UCSD-AML1 (cell line): ENCODE data around the gene SLC47A1.
"Not testable (repeated sequence)": the region's sequence is repeated elsewhere in the genome, so short reads cannot be mapped to it uniquely, and the experiment has no call there.

Experiments
- DNase-seq: peaks from one replicate; lab custom pipeline; 2025; ENCODE audit not compliant: unreplicated experiment; lab: John Stamatoyannopoulos, UW

The SLC47A1 gene

DNA sequence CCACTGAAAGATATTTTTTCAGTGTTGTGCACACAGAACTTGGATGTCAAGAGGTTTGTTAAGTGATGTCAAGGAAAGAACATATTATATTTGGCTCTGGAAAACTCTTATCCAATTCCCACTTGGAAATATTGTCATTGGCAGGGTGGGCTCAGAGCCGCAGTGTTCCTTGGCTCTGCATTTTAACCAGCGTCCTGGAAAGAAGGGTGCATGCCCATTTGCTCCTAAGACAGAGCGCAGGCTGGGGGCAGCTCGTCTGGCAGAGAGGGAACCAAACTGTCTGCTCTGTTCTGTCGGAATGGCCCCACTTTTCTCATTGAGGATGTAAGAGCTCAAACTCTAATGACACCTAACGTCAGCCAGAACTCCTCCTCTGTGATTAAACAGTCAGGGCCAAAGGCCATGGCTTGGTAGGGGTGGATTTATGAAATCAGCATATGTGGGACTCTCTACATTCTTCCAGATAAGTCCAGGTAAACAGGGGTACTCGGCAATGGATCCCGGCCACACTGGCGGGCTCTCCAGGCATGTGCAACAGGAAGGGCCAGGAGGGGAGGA lies 18.0 kb downstream of the SLC47A1 start:
- DNase-seq, result no peak

- DNase-seq, result no peak
Measured at GRCh38 chr17:19553036-19553435, 19.4 kb downstream of the SLC47A1 start.

DNA sequence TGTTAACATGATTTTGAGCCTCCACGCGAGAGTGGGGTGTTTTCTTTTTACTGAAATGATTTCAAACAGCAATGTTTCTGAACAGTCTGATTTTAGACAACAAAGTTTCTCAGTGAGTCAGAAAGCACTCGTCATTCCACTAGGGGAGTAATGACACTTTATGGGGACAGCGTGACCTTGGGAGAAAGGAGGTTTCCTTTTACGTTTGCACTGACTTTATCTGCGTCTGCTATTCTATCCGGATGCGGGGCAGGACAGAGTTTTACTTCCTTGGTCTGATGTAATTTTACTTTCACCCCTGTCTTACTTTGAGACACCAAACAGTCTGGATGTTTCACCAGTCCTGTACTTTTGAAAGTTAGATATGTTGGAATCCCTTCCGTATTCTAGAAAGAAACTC lies 20.7 kb downstream of the SLC47A1 start:
- DNase-seq, result no peak

GRCh38 chr17:19555746-19556145 lies 22.1 kb downstream of the SLC47A1 start:
- no peak for DNase-seq

DNA sequence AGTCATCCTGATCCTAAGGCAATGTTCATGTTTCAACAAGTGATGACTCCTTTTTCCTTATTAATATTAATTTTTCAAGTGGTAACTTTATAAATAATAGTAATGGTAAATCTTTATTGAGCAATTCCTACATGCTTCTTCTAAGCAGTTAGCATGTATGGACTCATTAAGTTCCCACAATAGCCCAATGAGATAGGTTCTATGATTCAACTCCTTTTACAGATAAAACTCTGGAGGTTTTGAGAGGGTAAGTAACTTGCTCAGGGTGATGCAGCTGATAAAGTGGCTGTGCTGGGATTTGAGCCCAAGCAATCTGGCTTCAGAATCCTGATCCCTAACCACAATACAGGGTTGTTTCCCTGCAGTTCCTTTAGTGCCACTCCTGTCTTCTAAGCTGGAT lies 25.3 kb downstream of the SLC47A1 start:
- DNase-seq, result no peak

GRCh38 chr17:19561697-19562318 lies 28.2 kb downstream of the SLC47A1 start:
- no peak for DNase-seq

- DNase-seq, result no peak
Measured at GRCh38 chr17:19565817-19566575, 32.3 kb downstream of the SLC47A1 start.

DNA sequence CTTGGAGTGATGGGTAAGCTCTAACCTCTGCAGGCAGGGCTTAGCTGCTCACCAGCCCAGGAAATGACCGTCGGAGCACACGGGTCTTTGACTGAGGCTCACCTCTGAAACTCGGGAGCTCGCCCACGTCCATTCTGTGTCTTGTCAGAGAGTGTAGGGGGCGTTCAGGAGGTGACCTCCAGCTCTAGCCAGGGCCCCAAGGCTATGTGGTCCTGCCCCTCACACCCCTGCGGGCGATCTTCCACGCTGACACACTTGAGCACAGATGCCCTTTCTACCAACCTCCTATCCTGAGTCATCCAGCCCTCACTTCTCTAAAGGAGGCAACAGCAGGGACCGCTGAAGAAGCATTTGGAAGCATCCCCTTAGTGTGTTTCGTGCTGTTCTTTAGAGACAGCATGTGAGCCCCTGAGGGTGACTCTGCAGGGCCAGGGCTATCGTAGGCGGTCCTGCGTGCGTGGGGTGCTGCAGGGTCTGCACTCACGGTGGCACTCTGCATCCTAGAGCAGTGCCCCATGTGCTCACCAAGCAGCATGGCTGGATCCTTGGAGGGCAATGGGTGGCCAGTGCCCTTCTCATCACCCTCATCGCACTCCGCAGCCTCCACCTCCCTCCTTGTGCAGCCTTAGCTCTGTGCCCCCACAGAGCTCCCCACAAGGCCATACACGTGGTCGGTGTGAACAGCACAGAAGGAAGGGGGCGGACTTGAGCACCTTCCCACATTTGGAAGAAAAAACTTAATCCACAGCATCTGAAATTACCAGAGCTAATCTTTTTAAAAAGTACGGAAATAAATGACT lies 33.8 kb downstream of the SLC47A1 start:
- DNase-seq, result no peak

GRCh38 chr17:19568016-19568350 lies 34.3 kb downstream of the SLC47A1 start:
- DNase-seq, result no peak

DNA sequence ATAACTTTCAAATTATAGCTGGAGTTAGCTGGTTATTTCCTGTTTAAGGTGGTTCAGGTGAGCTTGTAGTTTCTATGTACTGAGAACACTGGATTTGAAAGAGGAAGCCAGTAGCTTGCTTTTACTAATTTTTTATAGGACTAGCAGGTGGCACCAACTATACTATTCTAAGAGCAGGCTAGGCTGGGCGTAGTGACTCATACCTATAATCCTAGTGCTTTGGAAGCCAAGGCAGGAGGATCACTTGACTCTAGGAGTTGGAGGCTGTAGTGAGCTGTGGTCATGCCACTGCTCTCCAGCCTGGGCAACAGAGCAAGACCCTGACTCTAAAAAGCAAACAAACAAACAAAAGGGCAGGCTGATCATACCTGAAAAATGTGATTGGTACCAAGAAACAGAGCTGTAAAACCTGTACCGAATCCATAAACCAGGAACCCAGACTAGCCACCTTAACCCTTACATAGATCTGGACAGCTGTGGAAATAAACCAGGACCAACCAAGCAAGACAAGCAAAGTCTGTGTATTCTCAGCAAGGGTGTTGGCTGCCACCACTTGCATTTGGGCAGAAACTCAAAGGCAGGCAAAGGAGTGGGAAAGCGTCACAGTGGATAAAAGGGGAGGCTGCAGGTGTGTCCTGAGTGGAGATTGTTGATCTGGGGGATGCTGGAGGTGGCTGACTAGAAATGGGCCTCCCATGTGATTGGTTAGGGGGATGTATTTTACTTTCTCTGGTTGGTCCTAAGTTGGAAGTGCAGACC lies 36.3 kb downstream of the SLC47A1 start:
- DNase-seq, result no peak

DNA sequence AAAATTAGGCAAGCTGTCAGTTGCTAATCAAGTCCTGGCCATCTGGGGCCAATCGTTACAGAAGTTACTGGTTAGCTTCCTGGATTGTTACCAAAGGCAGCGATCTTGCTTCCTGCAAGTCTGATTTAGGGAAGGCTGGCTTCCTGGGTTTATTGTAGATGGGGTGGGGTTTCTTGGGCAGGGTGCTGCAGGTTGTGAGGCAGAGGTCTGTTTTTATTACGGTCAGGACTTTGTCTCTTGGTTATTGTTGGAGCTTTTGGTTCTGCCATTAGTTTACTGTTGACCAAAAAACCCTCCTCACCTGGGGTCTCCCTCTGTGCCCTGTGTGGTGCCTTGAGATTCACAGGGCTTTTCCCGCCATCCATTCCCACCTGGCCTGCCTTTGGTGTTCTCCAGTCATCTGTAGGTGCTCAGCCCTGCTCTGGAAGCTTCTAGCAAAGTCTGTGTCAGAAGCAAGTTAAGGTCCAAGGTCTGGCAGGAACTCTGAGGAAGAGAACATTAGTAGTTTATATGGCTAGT lies 36.9 kb downstream of the SLC47A1 start:
- no peak for DNase-seq

DNA sequence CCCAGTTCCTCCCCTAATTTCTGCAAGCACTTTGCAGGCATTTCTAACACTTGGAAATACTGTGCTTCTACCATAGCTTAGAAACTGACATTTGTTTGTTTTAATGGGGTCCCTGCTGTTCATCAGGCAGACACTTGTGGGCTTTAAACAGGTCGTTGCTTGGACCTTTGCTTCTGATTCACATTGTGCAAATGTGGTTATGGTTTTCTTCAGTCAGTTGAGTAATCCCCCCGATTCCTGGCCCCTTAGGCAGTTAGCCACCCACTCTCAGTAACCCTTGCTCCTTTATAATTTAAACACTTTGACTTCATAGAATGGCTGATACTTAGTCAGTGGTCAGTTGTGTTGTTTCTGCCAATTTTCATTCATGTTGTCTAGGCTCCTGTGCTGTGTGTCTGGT lies 39.4 kb downstream of the SLC47A1 start:
- no peak for DNase-seq

- no peak for DNase-seq
Measured at GRCh38 chr17:19574956-19575355, 41.3 kb downstream of the SLC47A1 start.

DNA sequence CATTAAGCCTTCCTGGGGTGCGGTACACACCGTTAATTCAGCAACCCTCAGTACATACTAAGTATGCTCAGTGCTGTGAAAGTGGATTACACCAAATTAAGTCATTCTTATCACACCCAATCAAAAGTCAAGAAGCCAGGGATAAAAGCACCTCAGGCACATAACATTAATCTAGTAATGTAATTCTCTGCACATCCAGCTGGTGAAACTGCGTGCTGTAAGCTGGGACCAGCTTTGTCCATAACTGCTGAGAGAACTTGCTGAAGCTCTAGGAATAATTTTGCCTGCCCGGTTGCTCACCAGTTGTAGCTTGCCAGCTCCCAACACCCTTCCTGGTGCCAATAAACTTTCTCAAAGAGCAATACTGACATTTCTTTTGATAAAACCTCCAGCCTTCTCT lies 44.9 kb downstream of the SLC47A1 start:
- DNase-seq, result no peak

GRCh38 chr17:19579192-19579761 lies 45.6 kb downstream of the SLC47A1 start:
- no peak for DNase-seq

- DNase-seq, result no peak
Measured at GRCh38 chr17:19579867-19580565, 46.4 kb downstream of the SLC47A1 start.

DNA sequence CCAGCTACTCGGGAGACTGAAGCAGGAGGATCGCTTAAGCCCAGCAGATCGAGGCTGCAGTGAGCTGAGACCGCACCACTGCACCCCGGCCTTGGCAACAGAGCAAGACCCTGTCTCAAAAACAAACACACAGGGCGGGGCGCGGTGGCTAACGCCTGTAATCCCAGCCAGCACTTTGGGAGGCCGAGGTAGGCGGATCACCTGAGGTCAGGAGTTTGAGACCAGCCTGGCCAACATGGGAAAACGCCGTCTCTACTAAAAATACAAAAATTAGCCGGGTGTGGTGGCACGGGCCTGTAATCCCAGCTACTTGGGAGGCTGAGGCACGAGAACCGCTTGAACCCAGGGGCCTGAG lies 46.9 kb downstream of the SLC47A1 start:
- not testable (repeated sequence) for DNase-seq

DNA sequence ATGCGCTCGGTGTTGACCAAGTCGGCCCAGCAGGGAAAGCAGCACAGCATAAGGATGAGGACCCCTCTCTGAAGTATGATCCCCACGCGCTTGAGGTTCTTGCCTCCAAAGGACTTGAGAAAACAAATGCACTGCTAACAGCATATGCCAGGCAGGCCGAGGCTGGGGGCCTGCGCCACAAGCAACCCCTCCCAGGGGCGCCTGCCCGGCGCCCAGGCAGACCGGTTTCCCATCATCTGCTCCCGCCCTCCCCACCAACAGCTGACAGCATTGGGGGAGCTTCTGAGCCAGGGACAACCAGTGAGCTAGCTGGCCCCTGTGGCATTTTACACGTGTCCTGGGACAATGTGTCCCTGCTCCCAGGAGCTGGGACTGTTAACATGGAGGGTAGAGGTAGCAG lies 48.5 kb downstream of the SLC47A1 start:
- not testable (repeated sequence) for DNase-seq

- no peak for DNase-seq
Measured at GRCh38 chr17:19583871-19584270, 50.2 kb downstream of the SLC47A1 start.

DNA sequence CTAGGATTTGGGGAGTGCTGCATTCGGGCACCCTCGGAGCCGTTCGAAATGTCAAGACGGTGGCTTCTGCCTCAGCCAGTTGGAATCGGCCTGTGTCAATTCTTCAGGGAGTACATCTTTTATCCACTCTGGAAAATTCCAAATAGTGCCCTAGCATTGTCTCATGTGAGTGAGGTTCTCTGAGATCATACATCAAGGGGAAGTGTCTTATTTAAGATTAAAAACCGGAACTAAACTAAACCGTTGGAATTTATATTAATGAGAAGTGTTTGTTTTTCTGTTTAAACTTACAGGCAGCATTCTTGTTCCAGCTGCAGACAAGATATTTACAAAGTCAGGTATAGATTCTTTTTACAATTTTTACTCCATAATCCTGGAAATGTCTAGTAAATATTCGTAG lies 56.8 kb downstream of the SLC47A1 start:
- DNase-seq, result no peak
